GM04504 (cell line): ENCODE measurements around the gene C1D.

ENCODE experiments used
- DNase-seq: peaks from one replicate; pipeline ENCODE4 v3.0.0-alpha.2; 2012; ENCODE audit warnings: low read depth

Gene C1D

GRCh38 chr2:68057658-68058396 lies 5.0 kb downstream of the C1D start:
- DNase-seq, result no peak

GRCh38 chr2:68052717-68053422 lies 9.9 kb downstream of the C1D start:
- no peak for DNase-seq

- no peak for DNase-seq
Observed at GRCh38 chr2:68050353-68050752, 12.5 kb downstream of the C1D start.

- DNase-seq, result no peak
Observed at GRCh38 chr2:68046642-68047240, 16.1 kb downstream of the C1D start.

GRCh38 chr2:68046224-68046623 lies 16.6 kb downstream of the C1D start:
- DNase-seq, result no peak

- DNase-seq, result no peak
Observed at GRCh38 chr2:68045342-68045741, 17.5 kb downstream of the C1D start.

GRCh38 chr2:68044099-68044498 lies 18.7 kb downstream of the C1D start:
- peak; percentile 40 for DNase-seq

- DNase-seq, result no peak
Observed at GRCh38 chr2:68043695-68044094, 19.1 kb downstream of the C1D start.

- DNase-seq, result no peak
Observed at GRCh38 chr2:68043032-68043431, 19.8 kb downstream of the C1D start.

GRCh38 chr2:68041704-68042245 lies 21.0 kb downstream of the C1D start:
- DNase-seq, result no peak

- no peak for DNase-seq
Observed at GRCh38 chr2:68040078-68040477, 22.7 kb downstream of the C1D start.

- no peak for DNase-seq
Observed at GRCh38 chr2:68039317-68039716, 23.5 kb downstream of the C1D start.

- DNase-seq, result no peak
Observed at GRCh38 chr2:68032702-68033101, 30.1 kb downstream of the C1D start.

GRCh38 chr2:68031542-68032160 lies 31.2 kb downstream of the C1D start:
- peak; percentile 32 for DNase-seq

GRCh38 chr2:68031043-68031442 lies 31.8 kb downstream of the C1D start:
- DNase-seq, result no peak

- DNase-seq, result no peak
Observed at GRCh38 chr2:68030529-68030928, 32.3 kb downstream of the C1D start.

- peak; percentile 32 for DNase-seq
Observed at GRCh38 chr2:68027959-68028358, 34.8 kb downstream of the C1D start.

GRCh38 chr2:68024450-68024849 lies 38.4 kb downstream of the C1D start:
- DNase-seq, result no peak

- no peak for DNase-seq
Observed at GRCh38 chr2:68023904-68024303, 38.9 kb downstream of the C1D start.

- no peak for DNase-seq
Observed at GRCh38 chr2:68018727-68019126, 44.1 kb downstream of the C1D start.

- no peak for DNase-seq
Observed at GRCh38 chr2:68009526-68009925, 53.3 kb downstream of the C1D start.

GRCh38 chr2:68000170-68000825 lies 62.5 kb downstream of the C1D start:
- DNase-seq, result no peak
